HG02763 (cell line): Measurements from ENCODE around the gene P2RX3.

Experiments used
- ATAC-seq: cut with Tn5 transposase; IDR thresholded peaks from one replicate; pipeline ENCODE4 v1.9.1; 2021; ENCODE audit warnings: mild to moderate bottlenecking, moderate library complexity; ENCODE audit not compliant: unreplicated experiment

The P2RX3 gene

DNA sequence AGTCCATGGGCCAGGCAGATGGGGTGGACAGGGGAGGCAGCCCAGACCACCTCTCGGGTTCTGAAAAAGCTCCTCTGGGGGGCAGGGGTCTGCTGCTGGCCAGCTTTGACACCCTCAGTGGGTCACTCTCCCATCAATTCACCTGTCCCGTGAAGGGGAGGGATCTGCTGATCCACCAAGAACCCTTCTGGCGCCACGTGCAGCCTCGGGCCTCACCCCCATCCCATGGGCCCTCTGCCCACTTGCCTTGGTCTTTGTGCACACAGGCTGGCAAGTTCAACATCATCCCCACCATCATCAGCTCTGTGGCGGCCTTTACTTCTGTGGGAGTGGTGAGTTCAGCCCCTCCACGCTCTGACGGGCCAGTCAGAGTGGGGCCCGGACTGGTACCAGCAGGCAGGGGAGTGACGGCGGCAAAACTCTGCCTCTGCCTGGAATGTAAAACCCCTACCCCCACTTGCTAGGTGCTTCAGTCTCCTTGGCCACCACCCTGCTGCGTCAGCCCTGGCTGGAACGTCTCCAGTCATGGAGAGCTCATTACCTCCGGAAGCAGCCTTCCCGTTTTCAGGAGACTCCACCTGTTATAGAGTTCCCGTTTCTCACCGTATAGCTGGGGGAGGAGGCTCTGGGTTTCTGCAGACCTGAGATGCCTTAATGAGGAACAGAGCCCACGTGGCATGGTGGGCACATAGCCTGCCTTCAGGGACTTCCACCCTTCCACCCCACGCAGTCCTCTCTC is 30.1 kb downstream of the P2RX3 start:
- ATAC-seq = no peak

- ATAC-seq = no peak
Observed at GRCh38 chr11:57368845-57369232, 30.7 kb downstream of the P2RX3 start.

DNA sequence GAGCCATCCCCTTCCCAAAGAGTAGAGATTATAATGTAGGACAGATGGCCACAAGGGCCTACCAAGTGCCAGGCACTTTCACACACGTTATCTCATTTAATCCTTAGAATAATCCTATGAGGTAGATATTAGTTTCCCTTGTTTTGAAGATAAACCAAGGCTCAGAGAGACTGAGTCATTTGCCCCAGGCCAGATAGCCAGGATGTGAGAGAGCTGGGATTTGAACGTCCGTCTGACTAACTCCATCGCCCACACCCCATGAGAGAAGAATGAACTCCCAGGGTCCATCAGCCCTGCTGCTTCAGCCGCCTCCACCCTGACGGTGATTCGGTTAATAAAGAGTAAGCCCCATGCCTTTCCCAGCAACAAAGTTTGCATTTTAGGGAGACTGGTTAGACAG is 32.1 kb downstream of the P2RX3 start:
- ATAC-seq = no peak

DNA sequence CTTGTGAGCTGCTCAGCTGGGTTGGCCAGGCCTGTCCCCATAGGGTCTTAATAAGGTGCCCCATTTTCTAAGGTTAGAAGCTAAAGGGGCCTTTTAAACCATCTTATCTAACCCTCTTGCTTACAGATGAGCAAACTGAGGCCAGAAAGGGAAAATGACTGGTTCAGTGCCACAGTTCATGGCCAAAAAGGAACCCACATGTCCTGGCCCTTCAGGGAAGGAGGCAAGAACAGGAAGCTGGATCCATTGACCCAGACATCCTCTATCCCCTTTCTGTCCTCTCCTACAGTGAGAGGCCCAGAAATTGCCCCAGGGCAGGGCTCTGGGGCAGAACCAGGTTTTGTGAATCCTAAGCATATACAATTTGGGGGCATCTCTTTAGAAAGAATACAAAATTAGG is 32.8 kb downstream of the P2RX3 start:
- ATAC-seq = no peak

DNA sequence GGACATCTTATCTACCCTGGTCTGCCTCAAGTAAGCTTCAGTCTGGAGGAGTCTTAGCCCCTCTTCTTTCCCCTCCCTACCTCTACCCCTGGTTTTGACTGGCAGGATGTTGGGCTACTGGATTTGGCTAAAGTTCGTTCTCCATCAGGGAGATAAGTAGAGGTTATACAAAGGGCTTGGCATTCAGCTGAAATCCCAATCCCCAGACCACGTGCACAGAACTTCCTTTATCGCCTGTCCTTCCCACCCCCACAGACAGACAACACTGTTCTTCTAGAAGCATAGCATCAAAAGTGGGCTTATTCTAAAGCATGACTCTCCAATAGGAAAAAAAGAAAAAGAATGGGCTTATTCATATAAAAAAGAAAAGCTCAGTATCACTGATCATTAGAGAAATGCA is 35.0 kb downstream of the P2RX3 start:
- ATAC-seq = no peak

GRCh38 chr11:57374966-57375365 is 36.8 kb downstream of the P2RX3 start:
- no peak for ATAC-seq

GRCh38 chr11:57375490-57375889 is 37.3 kb downstream of the P2RX3 start:
- no peak for ATAC-seq

GRCh38 chr11:57376095-57377090 is 38.2 kb downstream of the P2RX3 start:
- ATAC-seq = no peak

DNA sequence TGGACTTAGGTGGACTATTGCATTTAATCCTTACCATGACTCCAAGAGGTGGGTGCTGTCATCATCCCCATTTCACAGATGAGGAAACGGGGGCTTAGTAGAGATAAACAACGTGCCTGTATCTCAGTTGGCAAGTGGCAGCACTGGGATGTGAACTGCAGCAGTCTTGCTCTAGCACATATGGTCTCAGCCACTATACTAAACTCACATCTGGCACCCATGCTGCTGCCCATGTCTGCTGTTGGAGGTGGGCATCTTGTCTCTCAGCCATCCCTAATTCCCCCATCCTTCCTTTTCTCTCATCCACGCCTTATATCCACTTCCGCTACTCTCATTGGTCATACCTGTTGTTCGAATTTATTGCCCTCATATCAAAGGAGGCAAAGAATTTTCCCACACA is 39.0 kb downstream of the P2RX3 start:
- ATAC-seq = no peak

DNA sequence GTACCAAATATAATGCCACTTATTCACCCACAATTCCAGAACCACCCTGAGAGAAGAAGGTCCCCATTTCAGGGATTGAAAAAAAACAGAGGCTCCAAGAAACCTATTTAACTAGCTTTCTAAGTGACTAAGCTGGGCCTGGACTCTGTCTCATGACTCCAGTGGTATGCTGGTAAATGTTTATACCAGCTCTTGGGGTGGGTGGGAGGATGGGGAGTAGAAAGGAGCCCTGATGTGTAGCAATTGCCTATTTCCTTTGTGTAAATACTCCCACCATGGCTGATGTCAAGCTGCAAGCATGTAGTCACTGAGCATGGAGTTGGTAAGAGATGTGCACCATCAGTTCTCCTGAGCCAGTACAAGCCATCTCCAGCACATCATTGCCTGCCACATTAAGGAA is 40.0 kb downstream of the P2RX3 start:
- ATAC-seq = no peak

DNA sequence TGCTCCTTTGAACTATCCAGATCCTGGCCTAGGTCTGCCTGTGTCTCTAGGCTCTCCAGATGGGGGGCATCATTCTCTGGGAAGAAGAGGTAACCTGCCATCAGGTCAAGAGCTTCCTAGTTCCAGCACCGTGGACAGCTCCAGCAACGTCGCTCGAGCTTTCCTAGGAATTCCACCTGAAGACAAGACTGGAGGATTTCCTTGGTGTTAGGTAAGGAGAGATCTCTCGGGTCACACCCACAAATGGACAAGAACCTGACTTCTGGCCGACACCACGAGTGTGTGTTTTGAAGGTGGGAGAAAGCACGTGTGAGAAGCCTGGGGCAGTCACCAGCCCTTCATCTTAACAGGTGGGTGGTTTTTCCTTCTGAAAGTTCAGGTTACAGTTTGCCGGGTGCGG is 41.6 kb downstream of the P2RX3 start:
- no peak for ATAC-seq

DNA sequence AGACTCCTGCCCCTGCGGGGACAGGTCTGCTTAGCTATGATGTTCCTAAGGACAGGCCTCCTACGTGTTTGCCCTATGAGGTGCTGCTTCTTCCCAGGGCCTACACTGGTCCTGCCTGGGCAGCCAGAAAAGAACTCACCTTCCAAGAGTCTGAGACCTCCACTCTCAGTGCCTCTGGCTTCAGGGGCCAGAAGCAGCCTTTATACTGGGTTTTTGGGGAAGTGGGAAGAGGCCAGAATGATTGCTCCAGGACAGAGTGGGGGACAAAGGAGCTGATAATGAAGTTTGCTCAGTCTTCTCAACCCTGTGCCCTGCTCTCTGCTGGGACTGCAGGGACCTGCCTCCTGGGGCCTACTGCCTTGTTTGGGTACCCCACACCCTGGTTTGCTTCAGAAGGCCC is 42.8 kb downstream of the P2RX3 start, which contains the start of gene PRG3:
TSS of gene PRG3 (minus strand) at position 176 of the 400 bp plus-strand sequence. CDS start 442 bp downstream, outside the sequence.
- no peak for ATAC-seq

DNA sequence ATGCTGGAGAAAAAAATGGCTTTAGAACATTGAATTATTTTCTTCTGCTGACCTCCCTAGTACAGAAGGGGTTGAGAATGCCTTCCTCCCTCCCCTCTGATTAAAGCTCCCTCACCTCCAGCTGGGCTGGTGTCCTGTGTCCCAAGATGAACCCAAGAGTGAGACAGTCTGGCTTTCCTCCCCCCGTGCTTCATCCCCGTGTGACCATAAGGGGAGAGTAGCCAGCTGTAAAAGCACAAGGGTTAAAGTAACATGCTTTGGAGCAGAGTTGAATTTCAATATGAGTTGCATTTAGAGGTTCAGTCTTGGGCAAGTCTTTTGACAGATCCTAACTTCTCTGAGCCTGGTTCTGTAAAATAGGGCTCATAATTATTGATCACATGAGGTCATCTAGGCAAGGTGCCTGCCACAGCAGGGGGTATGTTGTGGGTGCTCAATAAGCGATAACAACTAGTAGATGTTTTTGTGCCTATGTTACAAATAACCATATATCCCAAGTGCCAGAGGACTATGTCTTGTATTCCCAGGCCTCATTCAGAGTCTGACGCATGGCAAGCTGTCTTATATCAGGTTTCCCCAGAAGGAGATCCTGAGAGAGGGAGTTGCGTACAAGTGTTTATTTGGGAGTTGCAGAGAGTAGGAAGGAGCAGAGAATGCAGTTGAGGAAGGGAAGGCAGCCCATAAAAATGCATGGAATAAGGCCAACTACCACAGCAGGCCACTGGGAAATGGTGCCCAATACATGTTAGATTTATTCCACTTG is 48.2 kb downstream of the P2RX3 start:
- no peak for ATAC-seq

DNA sequence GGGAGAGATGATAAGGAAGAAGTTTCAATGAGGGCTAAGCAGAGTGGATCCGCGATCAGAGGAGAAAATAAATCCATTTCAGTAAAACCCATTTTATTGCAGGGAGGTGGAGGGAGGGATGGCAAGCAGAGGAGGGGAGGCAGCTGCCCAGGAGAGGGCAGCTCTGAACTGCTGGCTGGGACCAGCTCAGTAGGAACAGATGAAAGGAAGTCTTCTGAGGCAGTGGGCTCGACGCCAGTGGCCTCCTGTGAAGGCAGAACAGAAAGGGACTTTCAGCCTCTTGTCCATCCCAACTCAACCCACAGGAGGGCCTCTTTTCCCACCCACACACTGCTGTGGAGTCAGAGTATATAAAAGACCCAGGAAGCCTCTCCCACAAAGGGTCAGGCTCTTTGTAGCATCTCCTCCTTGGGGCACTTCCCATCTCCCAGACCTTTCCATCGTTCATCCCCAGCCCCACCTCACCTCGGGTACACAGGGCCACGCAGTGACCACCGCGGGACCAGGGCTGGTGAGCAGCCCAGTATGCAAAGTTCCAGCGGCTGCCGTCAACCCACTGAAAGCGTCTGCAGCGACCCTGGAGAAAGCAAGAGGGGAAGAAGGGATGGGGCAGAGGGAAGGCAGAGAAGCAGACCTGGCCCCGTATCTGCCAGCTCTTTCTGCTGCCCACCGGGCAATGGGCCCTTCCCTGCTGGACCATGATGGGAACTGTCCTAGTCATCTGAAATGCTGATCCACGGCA is 49.3 kb downstream of the P2RX3 start:
- ATAC-seq = no peak

GRCh38 chr11:57390535-57390934 is 52.4 kb downstream of the P2RX3 start, which contains the start of gene PRG2:
Gene PRG2 (minus strand): TSS chr11:57390650. CDS start chr11:57389944, 706 bp downstream.
- no peak for ATAC-seq

DNA sequence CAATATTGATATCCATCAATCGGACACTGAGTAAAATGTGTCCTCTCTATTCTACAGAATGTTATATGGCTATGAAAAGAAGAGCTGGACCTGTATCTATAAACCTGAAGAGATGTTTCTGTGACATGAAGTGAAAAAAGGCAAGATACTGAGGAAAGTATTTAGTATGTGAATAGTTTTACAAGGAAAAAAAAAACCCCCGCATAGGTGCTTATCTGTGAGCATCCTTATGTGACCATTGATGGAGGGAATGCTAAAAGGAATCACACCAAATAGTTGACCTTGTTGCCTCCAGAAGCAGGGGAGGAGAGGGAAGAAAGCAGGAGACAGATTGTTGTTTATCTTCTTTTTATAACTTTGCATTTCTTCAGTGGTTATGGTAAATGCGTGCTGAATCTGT is 53.0 kb downstream of the P2RX3 start:
- no peak for ATAC-seq

DNA sequence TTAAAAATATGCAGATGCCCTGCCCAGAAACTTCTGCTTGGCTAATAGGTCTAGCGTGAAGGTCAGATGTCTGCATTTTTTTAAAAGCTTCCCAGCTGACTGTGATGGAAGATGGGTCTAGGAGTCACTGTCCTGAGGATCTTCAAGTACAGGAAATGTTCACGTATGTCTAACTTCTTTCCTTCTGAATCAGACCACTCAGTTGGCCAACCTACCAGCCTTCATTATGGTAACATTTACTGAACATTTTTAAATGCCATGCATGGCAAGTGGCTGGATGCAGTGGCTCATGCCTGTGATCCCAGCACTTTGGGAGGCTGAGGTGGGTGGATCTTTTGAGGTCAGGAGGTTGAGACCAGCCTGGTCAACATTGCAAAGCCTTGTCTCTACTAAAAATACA is 53.4 kb downstream of the P2RX3 start:
- no peak for ATAC-seq

DNA sequence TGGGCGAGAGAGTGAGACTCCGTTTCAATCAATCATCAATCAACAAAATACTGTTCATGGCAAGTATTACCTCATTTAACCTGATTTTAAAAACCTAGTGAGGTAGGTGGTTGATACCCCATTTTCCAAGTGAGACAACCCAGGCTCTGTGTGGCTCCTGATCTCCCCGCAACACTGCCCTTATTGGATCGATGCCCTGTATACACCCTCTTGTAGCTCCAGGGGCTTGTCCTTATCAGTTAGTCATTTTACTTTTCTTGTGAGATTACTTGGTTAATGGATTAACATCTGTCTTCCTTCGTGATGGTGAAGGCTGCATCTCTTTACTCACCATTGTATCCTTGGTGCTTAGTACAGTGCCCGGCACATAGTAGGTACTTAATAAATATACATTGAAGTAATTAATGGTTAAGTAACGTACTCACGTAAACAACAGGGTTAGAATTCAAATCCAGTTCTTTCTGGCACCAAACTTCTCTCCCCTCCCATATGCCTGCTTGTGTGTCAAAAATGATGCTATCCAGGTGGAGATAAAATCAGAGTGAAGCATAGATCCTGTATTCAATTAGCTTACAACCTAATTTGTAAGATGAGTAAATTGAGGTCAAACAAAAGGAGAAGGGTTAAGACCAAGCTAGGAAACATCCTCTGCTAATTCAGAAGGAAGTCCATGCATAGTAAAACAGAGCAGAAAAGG is 54.1 kb downstream of the P2RX3 start:
- ATAC-seq = no peak

GRCh38 chr11:57392763-57393105 is 54.6 kb downstream of the P2RX3 start:
- no peak for ATAC-seq
